Lung (tissue), 12 donors: ENCODE results near the gene FGF12. TPM values are rescaled to one million over a fixed set of nuclear protein-coding genes. Genes with fewer than 3 reads are reported as not detected.

Experiments used
- ATAC-seq: fragments of 200-7000 bp; cut with Tn5 transposase; one replicate; pipeline ENCODE4 v1.9.1; 2020; ENCODE audit warnings: moderate number of reproducible peaks; ENCODE audit not compliant: insufficient read depth, low FRiP score
- DNase-seq, 3 donors: peaks; one replicate each; pipeline ENCODE4 v3.0.0-alpha.2; 2013 to 2017
- H3K27ac ChIP-seq, 2 donors: one replicate each; pipeline ENCODE4 v1.5.1; 2013; ENCODE audit warnings: mild to moderate bottlenecking in 2 of 2, moderate library complexity in 2 of 2, control low read depth in 1 of 2, inconsistent platforms in 1 of 2, low read depth in 1 of 2, low read length in 1 of 2
- H3K27me3 ChIP-seq, 3 donors: one replicate each; pipeline ENCODE4 v1.5.1; 2013; ENCODE audit warnings: low read length in 2 of 3; ENCODE audit not compliant: control insufficient read depth in 3 of 3, insufficient read depth in 3 of 3
- H3K36me3 ChIP-seq, 4 donors: one replicate each; pipeline ENCODE4 v1.5.1; 2013; ENCODE audit warnings: low read length in 4 of 4, mild to moderate bottlenecking in 1 of 4, moderate library complexity in 1 of 4; ENCODE audit not compliant: control insufficient read depth in 4 of 4, insufficient read depth in 4 of 4
- H3K4me1 ChIP-seq, 5 donors: one replicate each; pipeline ENCODE4 v1.5.1; 2013; ENCODE audit warnings: low read length in 5 of 5, mild to moderate bottlenecking in 2 of 5, moderate library complexity in 1 of 5; ENCODE audit not compliant: control insufficient read depth in 5 of 5, insufficient read depth in 5 of 5
- H3K4me3 ChIP-seq: one replicate; pipeline ENCODE4 v1.5.1; 2013; ENCODE audit warnings: mild to moderate bottlenecking, control low read depth, moderate library complexity
- H3K9ac ChIP-seq, 2 donors: one replicate each; pipeline ENCODE4 v1.5.1; 2013; ENCODE audit warnings: low read length in 2 of 2, control low read depth in 1 of 2; ENCODE audit not compliant: insufficient read depth in 1 of 2
- H3K9me3 ChIP-seq, 4 donors: one replicate each; pipeline ENCODE4 v1.5.1; 2013; ENCODE audit warnings: low read length in 3 of 4, mild to moderate bottlenecking in 1 of 4, moderate library complexity in 1 of 4; ENCODE audit not compliant: control insufficient read depth in 4 of 4, insufficient read depth in 3 of 4
- whole genome bisulfite sequencing, 2 donors: extraction: QIAGEN DNeasy Blood & Tissue Kit; methylation state at CpG; one replicate each; pipeline ENCODE4 v1.1.7; 2013; 5-methylcytosine and 5-hydroxymethylcytosine counted together
- polyA plus RNA-seq, 2 donors: library from polyadenylated mRNA; stranded (reverse); fragments of 200-250 nt; gene quantifications; one replicate each; pipeline ENCODE4 v1.2.1, GENCODE V29; 2013
- total RNA-seq, 2 donors: library from RNA; depleted of rRNA in 1 of 2; stranded (reverse); fragments of >200 nt in 1 of 2; gene quantifications; one replicate each; pipeline ENCODE4 v1.2.1, GENCODE V29; 2014 to 2021
- TF ChIP-seq, protein P1 (sequence below): IDR thresholded peaks from 2 replicates; pipeline ENCODE4 v1.5.1; 2012; ENCODE audit warnings: mild to moderate bottlenecking; ENCODE audit errors: control extremely low read depth, extremely low read depth
- donor health status: control.
- donor health status: control.
- donor health status: Bipolar disorder and iron deficiency.
- donor health status: healthy.
- donor health status: DM: yes; HTN: yes; CAD: no.

Gene FGF12
- total and polyA plus RNA-seq, 4 donors, result 0.23 to 6.0 (median 1.7) TPM

DNA sequence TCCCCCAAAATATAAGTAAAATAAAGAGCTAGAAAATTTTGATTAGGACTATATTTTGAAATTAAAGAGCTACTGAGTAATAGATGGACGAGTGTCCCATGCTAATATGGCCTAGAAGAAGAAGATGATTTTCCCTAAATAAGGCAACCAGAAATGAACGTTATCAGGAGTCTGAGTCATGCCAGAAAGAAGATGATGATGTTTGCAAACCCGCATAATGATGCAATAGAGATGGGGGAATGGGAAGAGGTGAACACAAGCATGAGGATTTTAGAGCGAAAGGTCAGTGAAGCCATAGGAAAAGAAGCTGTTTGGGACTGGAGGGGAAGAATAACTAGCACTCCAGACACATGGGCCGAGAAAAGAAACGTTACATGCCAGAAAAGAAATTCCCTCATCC is 71.7 kb downstream of the FGF12 start:
- no peak for DNase-seq
- WGBS, 2 donors, result 80 to 86% methylated on average over 6 of the region's 6 CpGs
- Histone ChIP-seq H3K4me1 (no peaks in the 10 kb centered on the region), H3K27ac (peak overlapping the region in 1 of 2 donors; percentile 76), H3K4me3 (no peak overlapping the region), H3K9ac (no peak overlapping the region), H3K27me3 (no peaks in the 10 kb centered on the region), H3K36me3 (no peaks in the 10 kb centered on the region), H3K9me3 (no peaks in the 10 kb centered on the region)
- no peak for ATAC-seq
- TF ChIP-seq, protein P1, sequence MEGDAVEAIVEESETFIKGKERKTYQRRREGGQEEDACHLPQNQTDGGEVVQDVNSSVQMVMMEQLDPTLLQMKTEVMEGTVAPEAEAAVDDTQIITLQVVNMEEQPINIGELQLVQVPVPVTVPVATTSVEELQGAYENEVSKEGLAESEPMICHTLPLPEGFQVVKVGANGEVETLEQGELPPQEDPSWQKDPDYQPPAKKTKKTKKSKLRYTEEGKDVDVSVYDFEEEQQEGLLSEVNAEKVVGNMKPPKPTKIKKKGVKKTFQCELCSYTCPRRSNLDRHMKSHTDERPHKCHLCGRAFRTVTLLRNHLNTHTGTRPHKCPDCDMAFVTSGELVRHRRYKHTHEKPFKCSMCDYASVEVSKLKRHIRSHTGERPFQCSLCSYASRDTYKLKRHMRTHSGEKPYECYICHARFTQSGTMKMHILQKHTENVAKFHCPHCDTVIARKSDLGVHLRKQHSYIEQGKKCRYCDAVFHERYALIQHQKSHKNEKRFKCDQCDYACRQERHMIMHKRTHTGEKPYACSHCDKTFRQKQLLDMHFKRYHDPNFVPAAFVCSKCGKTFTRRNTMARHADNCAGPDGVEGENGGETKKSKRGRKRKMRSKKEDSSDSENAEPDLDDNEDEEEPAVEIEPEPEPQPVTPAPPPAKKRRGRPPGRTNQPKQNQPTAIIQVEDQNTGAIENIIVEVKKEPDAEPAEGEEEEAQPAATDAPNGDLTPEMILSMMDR, result no peak

DNA sequence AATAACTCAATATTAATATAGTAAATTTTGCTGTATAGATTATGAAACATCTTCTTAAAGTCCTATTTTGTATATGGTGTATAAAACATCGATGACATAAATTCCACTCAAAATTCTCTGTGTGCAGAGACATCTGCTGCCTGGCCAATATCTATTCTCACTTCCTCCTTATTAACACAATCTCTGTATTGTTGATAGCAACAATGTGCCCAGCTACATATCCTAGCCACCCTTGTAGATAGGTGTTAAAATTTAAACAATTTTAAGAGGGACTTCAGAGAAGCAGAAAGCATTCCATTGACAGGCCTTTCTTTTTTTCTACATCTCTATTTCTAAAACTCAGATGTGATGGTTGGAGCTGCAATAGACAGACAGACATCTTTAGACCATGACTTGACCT is 72.3 kb downstream of the FGF12 start:
- DNase-seq (no peak), ATAC-seq (no peak)
- H3K4me1 ChIP-seq, result no peaks in the 10 kb centered on the region
- no peaks in the 10 kb centered on the region for H3K36me3 ChIP-seq
- no peak overlapping the region for H3K9ac ChIP-seq
- H3K27ac ChIP-seq, result peak overlapping the region in 1 of 2 donors; percentile 29
- H3K27me3 ChIP-seq, result no peaks in the 10 kb centered on the region
- TF ChIP-seq, protein P1, result no peak
- H3K9me3 ChIP-seq, result no peaks in the 10 kb centered on the region
- no peak overlapping the region for H3K4me3 ChIP-seq
- WGBS, 2 donors, result 84 to 93% methylated on average over 1 of the region's 1 CpG

GRCh38 chr3:192653862-192654261 is 73.5 kb downstream of the FGF12 start:
- Histone ChIP-seq H3K36me3 (no peaks in the 10 kb centered on the region), H3K4me3 (no peak overlapping the region), H3K27ac (no peak overlapping the region), H3K9me3 (no peaks in the 10 kb centered on the region), H3K27me3 (no peaks in the 10 kb centered on the region), H3K9ac (no peak overlapping the region), H3K4me1 (no peaks in the 10 kb centered on the region)
- peak in 1 of 3 donors; percentile 0 for DNase-seq
- TF ChIP-seq, protein P1, result no peak
- ATAC-seq, result no peak
- 79 to 80% methylated on average over 1 of the region's 1 CpG for WGBS, 2 donors

DNA sequence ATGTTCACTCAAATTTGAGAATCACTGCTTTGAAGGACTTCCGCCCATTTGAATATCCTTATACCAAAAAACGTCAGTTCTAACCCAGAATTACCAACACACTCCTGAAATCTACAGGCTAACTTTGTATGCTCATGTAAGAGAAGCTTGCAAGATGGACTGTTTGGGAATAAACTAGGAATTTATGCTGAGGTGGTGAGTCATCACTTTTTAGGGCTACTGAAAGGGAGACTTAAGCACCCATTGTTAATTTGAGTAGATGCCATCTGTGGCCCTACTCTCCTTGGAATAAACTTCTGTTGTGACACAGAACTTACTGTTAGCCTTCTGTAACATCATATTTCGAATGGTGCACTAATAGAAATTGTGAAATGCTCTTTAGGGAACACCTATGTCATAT is 74.6 kb downstream of the FGF12 start:
- Histone ChIP-seq H3K9me3 (no peaks in the 10 kb centered on the region), H3K27ac (peak overlapping the region in 1 of 2 donors; percentile 81), H3K27me3 (no peaks in the 10 kb centered on the region), H3K9ac (no peak overlapping the region), H3K36me3 (no peaks in the 10 kb centered on the region), H3K4me3 (no peak overlapping the region), H3K4me1 (no peaks in the 10 kb centered on the region)
- 67 to 74% methylated on average over 3 of the region's 3 CpGs for WGBS, 2 donors
- TF ChIP-seq, protein P1, result no peak
- ATAC-seq (no peak), DNase-seq (no peak)
